Smooth muscle cell (in vitro differentiated cells): ENCODE results near the gene SH3RF1. TPM values are rescaled to one million over a fixed set of nuclear protein-coding genes. Genes with fewer than 3 reads are reported as not detected.

ENCODE experiments used
- DNase-seq: peaks from one replicate; lab custom pipeline; 2025; ENCODE audit not compliant: unreplicated experiment; lab: John Stamatoyannopoulos, UW
- H2AFZ ChIP-seq: fragments of 200-600 bp; sonication (generic); 2 replicates; pipeline ENCODE4 v1.6.0; 2016; ENCODE audit warnings: antibody characterized with exemption, low read depth, mild to moderate bottlenecking
- H3F3A ChIP-seq: fragments of 200-600 bp; sonication (generic); 2 replicates; pipeline ENCODE4 v1.6.0; 2017; ENCODE audit warnings: antibody characterized with exemption, low read depth
- H3K27ac ChIP-seq: fragments of 200-600 bp; sonication (generic); 2 replicates; pipeline ENCODE4 v1.5.1; 2016; ENCODE audit warnings: low read depth, mild to moderate bottlenecking
- H3K27me3 ChIP-seq: fragments of 200-600 bp; sonication (generic); 2 replicates; pipeline ENCODE4 v1.6.1; 2016; ENCODE audit warnings: low read depth, mild to moderate bottlenecking
- H3K36me3 ChIP-seq: fragments of 200-600 bp; sonication (generic); 2 replicates; pipeline ENCODE4 v1.5.1; 2016; ENCODE audit warnings: low read depth
- H3K4me1 ChIP-seq: fragments of 200-600 bp; sonication (generic); 2 replicates; pipeline ENCODE4 v1.5.1; 2016; ENCODE audit warnings: low read depth
- H3K4me2 ChIP-seq: fragments of 200-600 bp; sonication (generic); 2 replicates; pipeline ENCODE4 v1.6.0; 2016; ENCODE audit warnings: mild to moderate bottlenecking
- H3K4me3 ChIP-seq: fragments of 200-600 bp; sonication (generic); 2 replicates; pipeline ENCODE4 v1.5.1; 2016; ENCODE audit warnings: mild to moderate bottlenecking
- H3K79me2 ChIP-seq: fragments of 200-600 bp; sonication (generic); 2 replicates; pipeline ENCODE4 v1.6.0; 2016; ENCODE audit warnings: low read depth, mild to moderate bottlenecking
- H3K9ac ChIP-seq: fragments of 200-600 bp; sonication (generic); 2 replicates; pipeline ENCODE4 v1.6.0; 2016; ENCODE audit warnings: low read depth
- H3K9me3 ChIP-seq: fragments of 200-600 bp; sonication (generic); replicated peaks from 2 replicates; pipeline ENCODE4 v1.5.1; 2016; ENCODE audit warnings: low read depth
- H4K20me1 ChIP-seq: fragments of 200-600 bp; sonication (generic); 2 replicates; pipeline ENCODE4 v1.6.0; 2016; ENCODE audit warnings: low read depth
- WGBS: methylation state at CpG from one replicate; pipeline ENCODE4 v1.1.7; 2016; ENCODE audit warnings: low lambda C conversion rate; 5-methylcytosine and 5-hydroxymethylcytosine counted together
- polyA plus RNA-seq: library from polyadenylated mRNA; unstranded; fragments of >200 nt; fragmentation: Nextera tagmentation; extraction: Ambion mirVana; gene quantifications from 2 replicates; pipeline ENCODE4 v1.2.1, GENCODE V29; 2016
- total RNA-seq: library from RNA; depleted of rRNA; stranded (reverse); fragments of >200 nt; gene quantifications from 2 replicates; pipeline ENCODE4 v1.2.3, GENCODE V29; 2014
- TF ChIP-seq, protein P1 (sequence below): fragments of 200-600 bp; sonication (generic); IDR thresholded peaks from 2 replicates; pipeline ENCODE4 v1.5.1; 2017; ENCODE audit warnings: borderline replicate concordance, mild to moderate bottlenecking, antibody characterized with exemption; ENCODE audit not compliant: insufficient read depth, poor library complexity, severe bottlenecking

The SH3RF1 gene
- total and polyA plus RNA-seq, 2 experiments from 2014 or later = 9.4 to 10.2 TPM

DNA sequence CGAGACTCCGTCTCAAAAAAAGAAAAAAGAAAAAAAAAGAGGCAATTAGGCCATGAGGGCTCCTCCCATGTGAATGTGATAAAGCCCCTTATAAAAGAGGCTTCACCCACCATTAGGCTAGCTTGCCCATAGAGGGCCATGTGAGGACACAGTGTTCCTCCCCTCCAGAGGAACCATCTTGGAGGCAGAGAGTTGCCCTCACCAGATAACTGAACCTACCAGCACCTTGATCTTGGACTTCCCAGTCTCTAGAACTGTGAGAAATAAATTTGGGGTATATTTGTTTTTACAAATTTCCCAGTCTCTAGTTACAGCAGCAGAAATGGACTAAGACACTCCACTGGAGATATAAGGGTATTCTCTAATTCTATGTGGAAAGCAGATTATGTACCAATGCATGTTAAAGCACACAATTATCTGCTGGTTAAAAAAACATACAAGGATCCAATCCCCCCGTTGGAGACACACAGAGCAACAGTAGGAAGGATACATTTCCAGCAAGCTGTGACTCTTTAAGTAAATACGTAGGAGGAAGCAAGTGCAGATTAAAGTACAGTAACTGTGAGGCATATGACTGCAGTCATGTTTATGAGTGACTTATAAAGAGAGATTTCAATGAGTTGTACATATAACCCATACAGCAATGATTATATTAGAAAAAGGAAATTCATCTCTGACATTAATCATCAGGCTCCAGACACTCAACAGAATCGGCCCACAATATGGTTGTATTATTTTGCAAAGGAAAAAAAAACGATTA lies 21.4 kb downstream of the SH3RF1 start:
- Histone ChIP-seq H3K27me3 (no peaks in the 10 kb centered on the region), H3K9ac (no peak overlapping the region), H2AFZ (no peak overlapping the region), H3K27ac (peak overlapping the region; percentile 73), H3K36me3 (no peaks in the 10 kb centered on the region), H3K4me2 (peak overlapping the region; percentile 52), H3K4me3 (no peak overlapping the region), H4K20me1 (peaks cover 94% of the 10 kb centered on the region), H3F3A (peaks cover 5% of the 10 kb centered on the region), H3K9me3 (no peaks in the 10 kb centered on the region), H3K79me2 (peaks cover 87% of the 10 kb centered on the region), H3K4me1 (peaks cover 47% of the 10 kb centered on the region)
- DNase-seq = no peak
- TF ChIP-seq, protein P1, sequence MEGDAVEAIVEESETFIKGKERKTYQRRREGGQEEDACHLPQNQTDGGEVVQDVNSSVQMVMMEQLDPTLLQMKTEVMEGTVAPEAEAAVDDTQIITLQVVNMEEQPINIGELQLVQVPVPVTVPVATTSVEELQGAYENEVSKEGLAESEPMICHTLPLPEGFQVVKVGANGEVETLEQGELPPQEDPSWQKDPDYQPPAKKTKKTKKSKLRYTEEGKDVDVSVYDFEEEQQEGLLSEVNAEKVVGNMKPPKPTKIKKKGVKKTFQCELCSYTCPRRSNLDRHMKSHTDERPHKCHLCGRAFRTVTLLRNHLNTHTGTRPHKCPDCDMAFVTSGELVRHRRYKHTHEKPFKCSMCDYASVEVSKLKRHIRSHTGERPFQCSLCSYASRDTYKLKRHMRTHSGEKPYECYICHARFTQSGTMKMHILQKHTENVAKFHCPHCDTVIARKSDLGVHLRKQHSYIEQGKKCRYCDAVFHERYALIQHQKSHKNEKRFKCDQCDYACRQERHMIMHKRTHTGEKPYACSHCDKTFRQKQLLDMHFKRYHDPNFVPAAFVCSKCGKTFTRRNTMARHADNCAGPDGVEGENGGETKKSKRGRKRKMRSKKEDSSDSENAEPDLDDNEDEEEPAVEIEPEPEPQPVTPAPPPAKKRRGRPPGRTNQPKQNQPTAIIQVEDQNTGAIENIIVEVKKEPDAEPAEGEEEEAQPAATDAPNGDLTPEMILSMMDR = no peak
- WGBS = 72% methylated on average over 6 of the region's 6 CpGs

DNA sequence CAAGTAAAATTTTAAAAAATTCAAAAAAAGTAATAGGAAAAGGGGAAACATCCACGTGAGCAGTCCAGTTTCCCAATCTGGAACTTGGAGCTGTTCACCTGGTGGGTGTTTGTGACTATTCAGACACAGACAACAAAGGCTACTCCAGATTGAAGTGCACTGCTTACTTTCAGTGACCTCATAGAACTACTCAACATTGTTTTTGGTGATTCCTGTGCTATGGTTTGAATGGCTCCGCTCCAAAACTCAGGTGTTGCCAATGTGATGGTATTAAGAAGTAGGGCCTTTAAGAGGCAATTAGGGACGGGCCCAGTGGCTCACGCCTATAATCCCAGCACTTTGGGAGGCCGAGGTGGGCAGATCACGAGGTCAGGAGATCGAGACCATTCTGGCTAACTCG lies 22.1 kb downstream of the SH3RF1 start:
- Histone ChIP-seq H3K9me3 (no peaks in the 10 kb centered on the region), H3K27me3 (no peaks in the 10 kb centered on the region), H3K4me1 (peaks cover 54% of the 10 kb centered on the region), H4K20me1 (peaks cover 95% of the 10 kb centered on the region), H3K9ac (no peak overlapping the region), H3K79me2 (peaks cover 88% of the 10 kb centered on the region), H3F3A (peaks cover 5% of the 10 kb centered on the region), H2AFZ (no peak overlapping the region), H3K4me3 (no peak overlapping the region), H3K27ac (no peak overlapping the region), H3K36me3 (no peaks in the 10 kb centered on the region), H3K4me2 (no peak overlapping the region)
- no peak for DNase-seq
- WGBS = over 99% methylated on average over 8 of the region's 8 CpGs
- TF ChIP-seq, protein P1 = no peak

DNA sequence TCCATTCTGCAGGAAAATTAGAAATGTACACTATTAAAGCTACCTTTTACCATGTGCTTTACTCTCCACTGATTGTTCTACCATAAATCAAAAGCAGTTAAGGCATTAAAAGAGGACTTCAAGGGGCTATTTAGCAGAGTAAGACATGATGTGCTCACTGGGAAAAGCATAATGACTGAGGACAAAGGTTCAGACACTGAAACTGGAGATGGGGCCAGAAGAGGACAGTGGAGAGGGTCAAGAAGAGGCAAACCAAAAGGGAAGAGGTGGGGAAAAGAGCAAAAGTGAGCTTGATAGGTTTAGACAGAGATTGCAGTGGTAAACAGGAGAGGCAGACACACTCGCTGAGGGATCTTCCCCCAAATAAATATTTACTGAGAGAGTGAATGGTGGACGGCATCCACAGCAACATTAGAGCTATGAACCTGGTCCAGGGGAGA lies 23.8 kb downstream of the SH3RF1 start:
- peaks cover 41% of the 10 kb centered on the region for H3K4me1 ChIP-seq
- DNase-seq = no peak

More for the DNA sequence above, 23.8 kb downstream of the SH3RF1 start:
- peaks cover 5% of the 10 kb centered on the region for H3F3A ChIP-seq
- H3K4me2 ChIP-seq = no peak overlapping the region
- no peaks in the 10 kb centered on the region for H3K9me3 ChIP-seq
- no peaks in the 10 kb centered on the region for H3K36me3 ChIP-seq
- peaks cover 91% of the 10 kb centered on the region for H3K79me2 ChIP-seq
- no peak overlapping the region for H3K4me3 ChIP-seq
- no peaks in the 10 kb centered on the region for H3K27me3 ChIP-seq
- H4K20me1 ChIP-seq = peaks cover 87% of the 10 kb centered on the region
- TF ChIP-seq, protein P1 = no peak
- no peak overlapping the region for H3K27ac ChIP-seq
- H2AFZ ChIP-seq = no peak overlapping the region
- 88% methylated on average over 2 of the region's 2 CpGs for WGBS
- H3K9ac ChIP-seq = no peak overlapping the region
